Activated CD4-positive, alpha-beta T cell treated with anti-CD3 and anti-CD28 coated beads, Interleukin-2, amount 50 U/mL, for 24 hours (primary cell): Measurements from ENCODE around the gene RPH3AL.

Experiments
- DNase-seq, 2 donors: peaks; one replicate each; pipeline ENCODE4 v3.0.0-alpha.2; 2020; ENCODE audit warnings: low read depth in 1 of 2, low spot score in 1 of 2

Gene RPH3AL

DNA sequence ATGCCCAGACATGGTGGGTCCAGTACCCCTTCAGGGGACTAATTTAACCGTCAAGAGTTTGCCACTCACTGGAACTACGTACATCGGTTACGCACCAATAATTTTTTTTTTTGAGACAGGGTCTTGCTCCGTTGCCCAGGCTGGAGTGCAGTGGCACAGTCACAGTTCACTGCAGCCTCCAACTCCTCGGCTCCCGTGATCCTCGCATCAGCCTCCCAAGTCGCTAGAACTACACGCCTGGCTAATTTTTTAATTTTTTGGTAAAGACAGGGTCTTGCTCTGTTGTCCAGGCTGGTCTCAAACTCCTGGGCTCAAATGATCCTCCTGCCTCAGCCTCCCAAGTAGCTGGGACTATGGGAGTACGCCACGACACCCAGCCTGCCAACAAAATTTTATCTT, 15.6 kb downstream of the RPH3AL start:
- DNase-seq, result no peak

DNA sequence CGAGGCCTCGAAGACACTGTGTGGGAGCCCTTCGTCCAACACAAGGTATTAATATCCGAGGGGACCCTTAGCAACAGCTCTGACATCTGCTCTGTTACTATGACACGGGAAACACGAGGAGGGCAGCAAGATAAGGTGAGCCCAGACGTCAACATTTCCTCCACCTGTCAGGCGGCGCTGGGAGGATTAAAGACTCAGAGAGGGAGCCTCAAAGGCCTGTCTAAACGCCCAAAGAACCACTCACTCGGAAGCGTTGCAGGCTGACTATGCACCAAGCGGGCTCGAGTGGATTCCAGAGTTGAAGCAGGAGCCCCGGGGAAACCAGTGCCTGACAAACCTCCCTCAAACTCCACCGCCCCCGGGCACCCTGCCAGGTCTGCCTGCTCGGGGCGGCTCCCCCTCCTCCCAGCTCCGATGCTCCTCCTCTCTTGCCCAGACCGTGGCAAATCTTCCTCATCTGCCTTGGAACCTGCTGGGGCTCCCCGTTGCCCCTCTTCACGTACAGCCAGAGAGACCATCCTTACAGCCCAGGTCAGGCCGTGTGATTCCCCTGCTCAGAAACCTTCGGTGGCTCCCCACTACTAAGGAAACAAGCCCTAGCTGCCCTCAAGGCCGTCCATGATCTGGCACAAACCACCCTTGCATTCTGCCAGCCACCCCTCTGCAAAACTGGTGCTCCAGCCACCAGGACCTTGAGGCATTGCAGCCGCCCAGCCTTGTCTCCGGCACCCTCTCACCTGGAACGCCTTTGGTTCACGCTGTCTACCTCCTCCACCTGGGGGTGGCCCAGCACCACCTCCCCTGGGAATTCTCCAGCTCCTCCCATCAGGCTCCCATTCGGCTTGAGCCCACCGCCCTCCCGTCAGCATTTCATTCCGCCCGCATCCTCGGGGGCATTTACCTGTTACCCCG, 16.2 kb downstream of the RPH3AL start:
- peak in 1 of 2 donors; percentile 18 for DNase-seq

DNA sequence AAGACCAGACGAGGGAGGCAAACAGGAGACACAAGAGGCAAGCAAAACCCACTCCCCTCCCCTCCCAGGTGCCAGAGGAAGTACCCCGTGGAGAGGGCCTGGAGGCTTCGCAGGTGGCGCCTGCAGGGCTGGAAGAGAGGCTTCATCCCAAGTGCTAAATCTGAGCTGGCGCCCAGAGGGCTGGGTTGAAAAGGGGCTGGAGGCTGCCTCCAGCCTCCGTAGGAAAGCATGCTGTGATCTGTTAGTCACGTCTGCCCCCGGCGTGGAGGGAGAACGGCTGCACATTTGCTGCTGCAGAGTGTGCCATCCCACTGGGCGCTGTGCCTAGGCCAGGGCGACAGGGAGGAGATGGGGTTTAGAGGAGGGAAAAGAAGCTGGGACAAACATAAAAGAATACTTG, 16.9 kb downstream of the RPH3AL start:
- DNase-seq, result no peak

DNA sequence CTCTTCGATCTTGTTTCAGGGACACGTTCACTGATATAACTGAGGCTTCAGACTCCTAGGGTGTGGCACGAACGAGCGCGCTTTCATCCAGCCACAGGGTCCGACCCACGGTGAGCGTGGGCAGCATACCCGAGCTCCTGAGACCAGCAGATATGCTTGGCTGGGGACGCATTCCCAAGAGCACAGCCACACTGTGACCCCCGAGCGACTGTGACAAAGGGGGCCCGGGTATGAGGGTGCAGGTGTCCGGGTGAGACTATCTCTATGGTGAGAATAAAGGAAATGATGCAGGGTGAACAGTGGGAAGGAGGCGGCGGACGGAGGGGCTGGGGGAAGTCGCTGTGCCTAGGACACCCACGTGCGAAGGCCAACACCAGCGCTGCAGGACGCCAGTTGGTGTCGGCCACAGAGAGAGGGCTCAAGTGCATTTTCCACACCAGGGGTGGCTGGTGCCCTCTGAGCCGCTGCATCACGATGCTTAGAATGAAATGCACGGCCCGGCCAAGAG, 17.6 kb downstream of the RPH3AL start:
- DNase-seq, result no peak

DNA sequence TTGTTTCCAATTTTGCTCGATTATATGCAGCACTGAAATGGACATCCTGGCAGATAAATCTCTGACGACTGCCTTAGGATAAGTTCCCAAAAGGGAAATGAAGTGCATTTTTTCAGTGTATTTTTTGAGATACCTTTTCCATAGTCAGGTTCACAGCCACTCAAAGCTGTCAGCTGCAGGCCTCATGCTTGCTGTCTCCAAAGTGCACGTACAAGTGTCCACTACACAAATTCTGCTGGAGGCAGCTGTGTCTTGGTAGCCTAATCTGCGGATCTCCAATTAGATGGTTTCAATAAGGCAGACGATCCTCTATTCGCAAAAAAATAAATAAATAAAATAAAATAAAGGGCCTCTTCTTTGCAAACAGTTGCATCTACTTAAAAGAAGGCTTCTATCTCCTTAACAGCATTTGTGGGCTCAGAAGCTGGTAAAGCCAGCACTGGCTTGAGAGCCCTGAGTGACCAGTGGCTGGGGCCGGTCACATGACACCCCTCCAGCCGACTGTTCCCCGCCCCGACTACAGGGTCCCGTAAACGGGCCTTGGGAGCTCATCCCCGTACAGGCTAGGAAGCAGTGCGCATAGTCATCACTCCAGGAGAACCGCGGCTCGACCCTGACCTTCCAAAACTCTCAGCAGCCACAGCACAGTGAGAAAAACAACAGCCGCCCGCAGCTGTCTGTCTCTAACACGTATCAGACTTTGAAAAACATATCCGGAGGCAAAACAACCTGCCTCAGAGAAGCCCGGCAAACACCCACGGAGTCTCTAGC, 18.8 kb downstream of the RPH3AL start:
- DNase-seq, result no peak

DNA sequence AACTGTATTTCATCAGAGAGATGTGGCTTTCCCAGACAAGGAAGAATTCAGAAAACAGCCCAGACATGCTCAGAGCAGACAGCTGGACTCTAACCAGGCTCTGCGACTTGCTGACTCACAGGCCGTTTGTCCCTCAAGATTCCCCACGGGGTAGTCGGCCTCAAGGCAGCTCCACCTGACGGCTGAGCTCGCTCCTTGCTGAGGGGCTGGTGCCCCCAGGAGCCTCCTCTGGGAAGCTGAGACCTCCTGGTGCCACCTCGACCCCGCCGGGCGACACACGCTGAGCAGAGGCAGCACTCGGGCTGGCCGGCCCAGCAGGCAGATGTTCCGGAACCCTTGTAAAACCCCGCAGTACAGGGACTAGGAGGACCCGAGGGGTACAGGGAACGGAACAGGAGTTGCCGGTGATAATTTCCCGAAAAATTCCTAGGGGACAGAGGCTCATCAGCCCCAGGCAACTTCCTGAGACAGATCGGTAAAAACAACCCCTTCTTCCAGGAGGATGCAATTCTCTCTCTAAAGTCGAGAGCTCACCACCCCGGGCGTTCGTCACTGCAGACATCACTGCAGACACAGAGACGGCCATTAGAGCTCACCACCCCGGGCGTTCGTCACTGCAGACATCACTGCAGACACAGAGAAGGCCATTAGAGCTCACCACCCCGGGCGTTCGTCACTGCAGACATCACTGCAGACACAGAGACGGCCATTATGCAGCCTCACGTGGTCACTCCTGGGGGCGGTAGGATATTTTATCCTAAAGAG, 19.9 kb downstream of the RPH3AL start:
- DNase-seq, result no peak

DNA sequence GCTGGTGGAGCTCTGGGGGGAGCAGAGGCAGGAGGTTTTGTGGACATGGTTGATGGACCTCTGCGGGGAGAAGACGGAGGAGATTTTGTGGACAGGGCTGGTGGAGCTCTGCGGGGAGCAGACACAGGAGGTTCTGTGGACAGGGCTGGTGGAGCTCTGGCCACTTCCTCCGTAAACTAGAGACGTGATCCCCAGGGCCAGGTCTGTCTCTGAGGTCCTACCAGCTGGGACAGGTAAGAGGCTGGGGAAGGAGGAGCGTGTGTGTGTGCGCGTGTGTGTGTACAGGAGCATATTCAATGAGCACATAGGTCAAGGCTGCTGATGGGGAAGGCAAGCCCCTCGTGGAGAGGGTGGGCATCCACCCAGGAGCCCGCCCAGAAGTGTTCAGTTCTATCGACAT, 20.6 kb downstream of the RPH3AL start:
- no peak for DNase-seq

DNA sequence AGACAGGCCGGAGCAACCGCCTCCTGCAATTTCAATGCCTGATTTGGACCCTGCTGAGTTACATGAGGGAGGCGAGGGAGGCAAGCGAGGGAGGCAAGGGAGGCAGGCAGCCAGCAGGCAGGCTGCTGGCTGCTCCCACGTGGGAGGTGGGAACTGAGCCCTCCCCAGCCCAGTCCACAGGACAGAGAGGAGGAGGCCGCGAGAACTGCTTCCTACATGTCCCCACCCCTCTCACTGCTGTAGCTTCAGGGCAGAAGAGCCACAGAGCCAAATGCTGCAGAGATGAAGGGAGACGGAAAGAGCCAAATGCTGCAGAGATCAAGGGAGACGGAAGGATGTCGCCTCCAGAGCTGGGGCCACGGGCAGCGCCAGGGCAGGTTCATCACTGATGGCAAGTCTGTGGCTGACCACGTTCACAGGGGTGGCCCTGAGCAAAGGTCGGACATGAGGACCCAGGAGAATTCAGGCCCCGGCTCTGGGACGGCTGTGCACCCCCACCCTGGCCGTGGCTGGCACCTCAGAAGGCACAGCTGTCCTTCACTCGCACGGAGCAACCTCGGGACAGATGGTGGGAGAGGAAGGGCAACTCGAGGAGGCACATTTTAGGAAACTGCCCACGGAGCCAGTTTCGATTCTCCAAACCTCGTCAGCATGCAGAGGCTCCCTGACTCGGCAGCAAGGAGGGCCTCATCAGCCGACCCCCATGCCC, 21.5 kb downstream of the RPH3AL start:
- DNase-seq, result no peak

DNA sequence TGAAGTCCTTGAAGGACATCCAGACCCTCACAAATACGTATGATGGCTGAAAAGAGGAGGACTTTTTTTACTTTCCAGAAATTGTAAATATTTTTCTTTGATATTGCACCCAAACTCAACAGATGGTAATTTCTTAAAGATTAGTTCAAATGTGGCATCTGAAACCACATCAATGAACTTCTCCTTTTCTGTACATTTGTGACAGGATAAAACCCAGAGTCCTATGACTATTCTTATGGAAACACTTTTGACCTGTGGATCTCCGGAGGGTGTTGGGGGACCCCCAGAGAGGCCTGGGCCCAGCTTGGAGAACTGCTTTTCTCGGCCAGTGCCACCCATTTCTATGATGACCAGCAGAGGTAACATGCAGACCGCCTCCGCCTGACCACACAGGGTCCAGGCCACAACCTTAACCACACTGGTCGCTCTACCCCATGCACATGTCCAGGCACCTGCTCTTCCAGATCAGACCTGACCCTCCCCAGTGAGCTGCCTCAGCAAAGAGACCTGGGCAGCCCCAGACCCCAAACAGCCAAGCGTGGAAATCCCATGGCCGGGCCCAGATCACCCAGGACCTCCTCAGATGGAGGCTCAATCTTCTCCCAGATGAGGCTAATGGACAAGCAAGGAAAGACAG, 22.7 kb downstream of the RPH3AL start:
- DNase-seq, result no peak

DNA sequence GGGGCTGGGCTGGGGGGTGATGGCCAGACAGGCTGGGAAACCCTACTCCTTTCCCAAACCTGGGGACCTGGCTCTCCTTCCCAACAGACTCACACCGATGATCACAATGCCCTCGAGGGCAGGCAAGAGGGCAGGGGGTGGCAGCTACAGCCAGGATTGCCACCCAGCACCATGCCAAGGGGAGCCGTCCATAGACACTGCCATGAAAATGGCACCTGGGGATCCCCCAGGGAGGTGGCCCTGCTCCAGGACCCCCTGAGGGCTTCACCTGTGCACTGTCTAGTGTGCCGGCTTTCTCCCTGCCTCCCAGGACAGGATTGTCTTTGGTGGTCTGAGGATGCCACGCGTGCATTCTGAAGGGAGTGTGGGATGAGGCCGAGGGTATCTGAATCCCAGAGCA, 24.6 kb downstream of the RPH3AL start:
- no peak for DNase-seq

DNA sequence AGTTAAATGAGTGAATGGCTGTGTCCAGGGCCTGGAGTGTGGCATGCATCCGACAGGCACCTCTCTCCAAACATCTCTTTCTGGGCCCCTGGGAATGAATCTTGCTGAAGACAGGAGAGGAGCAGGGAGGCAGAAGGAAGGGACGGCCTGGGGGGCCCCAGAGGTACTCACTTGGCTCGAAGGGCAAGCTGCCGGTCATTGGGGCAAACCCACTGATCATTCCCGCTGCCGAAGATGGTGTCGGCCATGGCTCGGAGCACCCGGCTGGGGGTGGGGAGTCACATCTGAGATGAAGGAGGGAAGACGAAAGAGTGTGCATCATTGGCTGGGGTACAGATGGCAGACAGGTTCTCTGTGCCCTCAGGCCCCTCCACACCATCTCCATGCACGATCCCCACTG, 25.3 kb downstream of the RPH3AL start:
- no peak for DNase-seq

DNA sequence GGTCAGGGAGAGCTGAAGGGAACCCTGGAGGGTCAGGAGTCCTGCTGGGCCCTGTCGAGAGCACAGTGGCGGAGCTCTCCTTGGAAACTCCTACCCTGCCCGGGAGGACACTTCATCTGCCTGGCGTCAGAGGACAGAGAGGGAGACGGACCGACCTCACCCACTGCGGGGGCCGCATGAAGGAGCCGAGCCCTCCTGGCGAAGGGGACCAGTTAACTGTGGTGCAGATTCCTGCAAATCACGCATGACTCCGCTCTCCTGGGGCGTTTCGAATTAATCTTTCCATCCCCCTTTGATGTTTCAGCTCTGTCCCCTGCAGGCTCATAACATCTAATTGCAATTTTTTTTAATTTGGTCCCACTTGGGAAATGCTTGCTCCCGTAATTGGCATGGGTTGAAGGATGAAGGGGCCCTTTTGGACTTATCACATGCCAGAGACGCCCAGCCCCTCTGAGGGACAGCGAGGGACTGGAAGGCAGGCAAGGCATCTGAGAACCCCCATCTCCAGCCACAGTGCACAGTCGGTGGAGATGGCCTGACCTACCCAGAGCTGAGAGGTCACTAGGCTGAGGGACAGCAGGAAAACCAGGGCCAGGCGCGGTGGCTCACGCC, 26.5 kb downstream of the RPH3AL start:
- DNase-seq, result no peak

DNA sequence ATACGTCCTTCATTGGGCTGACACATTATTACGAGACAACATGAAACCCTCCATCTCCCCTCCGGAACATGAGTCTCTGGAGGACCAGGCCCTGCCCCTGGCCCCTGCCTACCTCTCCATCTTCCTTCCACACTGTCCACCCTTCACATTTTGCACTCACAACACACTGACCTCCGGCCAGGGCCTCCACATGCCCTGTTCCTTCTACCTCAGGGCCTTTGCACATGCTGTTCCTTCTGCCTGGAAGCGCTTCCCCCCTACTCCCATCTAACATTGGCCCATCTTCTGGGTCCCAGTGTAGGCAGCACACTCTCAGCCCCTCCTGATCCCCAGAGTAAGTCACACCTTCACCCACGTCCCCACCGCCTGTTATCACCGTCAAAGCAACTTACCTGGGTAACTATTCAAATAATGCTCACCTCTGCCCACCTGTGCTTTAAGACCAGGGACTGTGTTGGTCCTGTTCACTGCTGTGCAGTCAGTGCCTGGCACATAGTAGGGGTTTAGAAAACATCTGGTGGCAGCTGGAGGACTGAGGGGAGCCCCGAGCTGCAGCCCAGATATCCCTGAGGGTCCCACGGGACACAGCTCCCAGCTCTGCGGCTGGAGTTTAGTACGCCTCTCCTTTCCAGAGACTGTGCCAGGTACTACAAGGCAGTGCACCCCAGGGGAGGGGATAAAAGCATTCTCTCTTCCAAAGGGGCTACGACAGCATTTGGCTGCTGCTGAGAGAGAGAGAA, 27.2 kb downstream of the RPH3AL start:
- no peak for DNase-seq

DNA sequence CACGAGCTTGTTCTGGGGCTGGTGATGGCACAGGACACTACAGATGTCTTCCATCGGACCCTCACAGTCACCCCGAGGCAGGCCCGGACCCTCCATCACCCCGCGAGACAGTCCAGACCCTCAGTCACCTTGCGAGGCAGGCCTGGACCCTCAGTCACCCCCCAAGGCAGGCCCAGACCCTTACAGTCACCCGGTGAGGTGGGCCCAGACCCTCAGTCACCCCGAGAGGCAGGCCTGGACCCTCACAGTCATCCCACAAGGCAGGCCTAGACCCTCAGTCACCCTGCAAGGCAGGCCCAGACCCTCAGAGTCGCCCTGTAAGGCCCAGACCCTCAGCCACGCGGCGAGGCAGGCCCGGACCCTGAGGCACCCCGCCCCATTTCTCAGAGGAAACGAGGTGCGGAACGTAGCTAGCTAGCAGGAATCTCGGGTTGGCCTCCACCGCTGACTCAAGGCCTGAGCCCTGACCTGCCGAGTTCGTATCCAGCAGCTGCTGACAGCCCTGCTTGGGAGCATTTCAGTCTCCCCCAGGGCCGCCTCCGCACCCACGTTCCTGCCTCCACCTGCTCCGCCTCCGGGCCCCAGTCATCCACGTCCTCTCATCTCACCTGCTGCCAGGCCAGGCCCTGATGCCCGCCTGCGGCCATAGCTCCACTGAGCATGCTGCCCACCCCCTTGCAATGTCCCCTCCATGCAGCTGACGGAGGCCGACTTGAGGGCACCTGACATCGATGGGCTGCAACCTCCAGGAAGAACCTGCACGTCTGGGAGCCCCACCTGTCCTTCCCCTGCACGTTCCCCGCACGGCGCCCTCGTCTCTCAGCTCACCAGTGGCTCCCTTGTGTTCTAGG, 28.7 kb downstream of the RPH3AL start:
- DNase-seq, result no peak

DNA sequence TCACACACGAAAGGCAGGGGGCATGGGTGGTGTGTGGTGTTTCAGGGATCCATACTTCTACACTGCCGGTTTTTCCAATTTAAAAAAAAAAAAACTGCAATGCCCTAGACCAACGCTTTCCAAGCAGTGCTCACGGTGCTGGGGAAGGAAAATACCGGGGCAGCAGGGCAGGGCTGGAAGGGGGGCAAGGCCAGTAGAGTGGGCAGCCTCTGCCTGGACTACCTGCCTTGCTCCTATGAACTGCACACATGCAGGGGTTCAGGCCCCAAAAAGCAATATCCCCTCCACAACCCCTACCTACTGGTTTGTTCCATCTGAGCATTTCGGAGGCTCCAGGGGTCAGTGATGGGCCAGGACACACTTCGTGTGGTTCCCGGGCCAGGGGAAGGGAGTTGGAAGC, 29.4 kb downstream of the RPH3AL start:
- DNase-seq, result no peak

DNA sequence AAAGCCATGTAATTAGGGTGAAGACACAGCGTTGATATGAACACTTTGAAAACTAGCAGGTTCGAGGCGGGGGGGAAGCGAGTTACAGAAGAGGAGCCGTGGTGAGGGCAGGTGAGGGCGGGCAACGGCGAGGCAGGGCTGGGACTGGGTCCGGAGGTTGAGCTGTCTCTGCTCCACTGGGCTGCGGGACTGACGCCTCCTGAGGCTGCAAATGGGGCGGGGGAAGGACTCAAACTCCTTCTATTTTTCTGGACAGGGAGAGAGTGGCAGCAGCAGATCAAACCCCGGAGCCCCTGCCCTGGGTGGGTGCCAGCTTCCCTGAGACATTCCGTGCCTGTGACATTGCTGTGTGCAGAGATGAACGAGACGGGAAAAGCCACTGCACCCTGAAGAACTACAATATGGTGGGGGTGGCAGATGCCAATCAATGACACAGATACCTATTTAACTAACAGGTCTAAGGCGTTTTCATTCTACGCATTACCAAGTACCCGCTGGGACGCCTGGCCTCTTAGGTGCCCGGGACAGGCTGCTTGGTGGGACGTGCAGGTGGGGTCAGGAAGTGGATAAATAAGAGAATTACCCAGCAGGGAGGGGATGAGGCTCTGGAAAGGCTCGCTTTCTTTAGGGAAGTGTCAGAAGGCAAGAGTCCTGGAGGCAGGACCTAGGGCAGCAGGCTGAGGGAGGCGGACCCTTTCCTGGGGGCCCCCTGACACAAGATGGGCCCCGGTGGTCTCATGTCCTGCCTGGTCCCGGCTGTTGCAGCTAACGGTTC, 30.4 kb downstream of the RPH3AL start:
- DNase-seq, result no peak

DNA sequence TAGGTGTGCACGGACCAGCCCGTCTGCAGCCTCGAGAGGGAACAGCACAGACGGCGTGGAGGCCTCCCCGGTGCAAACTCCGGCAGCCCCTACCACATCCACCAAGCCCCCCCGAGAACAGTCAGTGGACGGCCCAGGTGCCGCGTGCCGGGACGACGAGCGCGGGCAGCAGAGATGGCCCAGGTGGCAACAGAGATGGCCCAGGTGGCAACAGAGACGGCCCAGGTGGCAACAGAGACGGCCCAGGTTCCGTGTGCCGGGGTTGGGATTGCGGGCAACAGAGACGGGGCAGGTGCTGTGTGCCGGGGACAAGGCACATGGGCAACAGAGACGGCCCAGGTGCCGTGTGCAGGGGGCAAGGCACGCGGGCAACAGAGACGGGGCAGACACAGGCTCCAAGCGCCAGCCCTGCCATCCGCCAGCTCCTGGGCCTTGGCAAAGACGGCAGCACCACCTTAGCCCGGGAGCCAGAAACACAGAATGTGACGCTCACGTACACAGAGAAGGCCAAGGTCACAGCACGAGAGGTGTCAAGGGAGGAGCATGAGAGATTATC, 31.1 kb downstream of the RPH3AL start:
- DNase-seq, result no peak
